ENCODE measurements around the gene LRP3. TPM values are rescaled to one million over a fixed set of nuclear protein-coding genes. Genes with fewer than 3 reads are reported as not detected.

Gene LRP3
- polyA plus RNA-seq, 1 of the 3 experiments (the other 2 are of a cell fraction): 8.2 TPM

- H3F3A ChIP-seq (replicated peaks; ENCODE audit: insufficient read depth): no peaks in the 10 kb centered on the region
- H2AFZ ChIP-seq (ENCODE audit: low read depth): no peak overlapping the region
- H3K4me1 ChIP-seq (ENCODE audit: control insufficient read depth in 1 of 2, insufficient read depth in 2 of 2, low read depth in 1 of 2, low read length in 1 of 2): no peaks in the 10 kb centered on the region; a peak in 1 of 4 replicates
- WGBS (ENCODE audit: low lambda C conversion rate): 88% methylated on average over 6 of the region's 6 CpGs
- H3K36me3 ChIP-seq (replicated peaks in 1 of 2; ENCODE audit: control insufficient read depth in 1 of 2, insufficient read depth in 2 of 2, low read length in 1 of 2): no peaks in the 10 kb centered on the region
- POLR2A ChIA-PET: no interaction called here
- no peak overlapping the region for H3K4me3 ChIP-seq (ENCODE audit: low read depth in 2 of 2, low read length in 1 of 2)
- no peaks in the 10 kb centered on the region for H3K9me3 ChIP-seq
- H3K79me2 ChIP-seq (ENCODE audit: insufficient read depth): no peaks in the 10 kb centered on the region
- CTCF ChIA-PET: interaction anchor here (1.0 to 6.2 kb wide), 5 partner anchors 19 to 34 kb away, joined by 3 to 30 read pairs (median 3); no protein-coding TSS in a partner anchor
- no peak for DNase-seq
- no peaks in the 10 kb centered on the region for H3K27me3 ChIP-seq (ENCODE audit: insufficient read depth)
- H3K9ac ChIP-seq: no peak overlapping the region
- TF ChIP-seq, protein P1, sequence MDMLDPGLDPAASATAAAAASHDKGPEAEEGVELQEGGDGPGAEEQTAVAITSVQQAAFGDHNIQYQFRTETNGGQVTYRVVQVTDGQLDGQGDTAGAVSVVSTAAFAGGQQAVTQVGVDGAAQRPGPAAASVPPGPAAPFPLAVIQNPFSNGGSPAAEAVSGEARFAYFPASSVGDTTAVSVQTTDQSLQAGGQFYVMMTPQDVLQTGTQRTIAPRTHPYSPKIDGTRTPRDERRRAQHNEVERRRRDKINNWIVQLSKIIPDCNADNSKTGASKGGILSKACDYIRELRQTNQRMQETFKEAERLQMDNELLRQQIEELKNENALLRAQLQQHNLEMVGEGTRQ (IDR thresholded peaks at IDR 0.05; ENCODE audit: borderline replicate concordance, low read depth, low read length): no peak
- TF ChIP-seq TCF12 (IDR thresholded peaks at IDR 0.05): no peak
- TF ChIP-seq, protein P2, sequence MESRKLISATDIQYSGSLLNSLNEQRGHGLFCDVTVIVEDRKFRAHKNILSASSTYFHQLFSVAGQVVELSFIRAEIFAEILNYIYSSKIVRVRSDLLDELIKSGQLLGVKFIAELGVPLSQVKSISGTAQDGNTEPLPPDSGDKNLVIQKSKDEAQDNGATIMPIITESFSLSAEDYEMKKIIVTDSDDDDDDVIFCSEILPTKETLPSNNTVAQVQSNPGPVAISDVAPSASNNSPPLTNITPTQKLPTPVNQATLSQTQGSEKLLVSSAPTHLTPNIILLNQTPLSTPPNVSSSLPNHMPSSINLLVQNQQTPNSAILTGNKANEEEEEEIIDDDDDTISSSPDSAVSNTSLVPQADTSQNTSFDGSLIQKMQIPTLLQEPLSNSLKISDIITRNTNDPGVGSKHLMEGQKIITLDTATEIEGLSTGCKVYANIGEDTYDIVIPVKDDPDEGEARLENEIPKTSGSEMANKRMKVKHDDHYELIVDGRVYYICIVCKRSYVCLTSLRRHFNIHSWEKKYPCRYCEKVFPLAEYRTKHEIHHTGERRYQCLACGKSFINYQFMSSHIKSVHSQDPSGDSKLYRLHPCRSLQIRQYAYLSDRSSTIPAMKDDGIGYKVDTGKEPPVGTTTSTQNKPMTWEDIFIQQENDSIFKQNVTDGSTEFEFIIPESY (IDR thresholded peaks at IDR 0.05; ENCODE audit: borderline replicate concordance, low read depth): no peak
- no peak for TF ChIP-seq MXI1 (IDR thresholded peaks at IDR 0.05; ENCODE audit: low read depth, low read length)
- no peak for TF ChIP-seq RXRA (IDR thresholded peaks at IDR 0.05; ENCODE audit: borderline replicate concordance, low read depth)
- H4K20me1 ChIP-seq (ENCODE audit: insufficient read depth): no peaks in the 10 kb centered on the region
- H3K9me2 ChIP-seq: no peaks in the 10 kb centered on the region
- H3K27ac ChIP-seq (ENCODE audit: low read depth in 2 of 2, low read length in 1 of 2): no peak overlapping the region
- no peak overlapping the region for H3K4me2 ChIP-seq
Observed at GRCh38 chr19:33158365-33158764, 35.8 kb upstream of the LRP3 start.

- Histone ChIP-seq H3K79me2 (ENCODE audit: insufficient read depth) (no peaks in the 10 kb centered on the region), H3K9ac (no peak overlapping the region), H3F3A (replicated peaks; ENCODE audit: insufficient read depth) (no peaks in the 10 kb centered on the region), H3K4me3 (ENCODE audit: low read depth in 2 of 2, low read length in 1 of 2) (no peak overlapping the region), H3K4me1 (ENCODE audit: control insufficient read depth in 1 of 2, insufficient read depth in 2 of 2, low read depth in 1 of 2, low read length in 1 of 2) (no peaks in the 10 kb centered on the region; a peak in 1 of 4 replicates), H4K20me1 (ENCODE audit: insufficient read depth) (no peaks in the 10 kb centered on the region), H2AFZ (ENCODE audit: low read depth) (no peak overlapping the region), H3K9me2 (no peaks in the 10 kb centered on the region), H3K27me3 (ENCODE audit: insufficient read depth) (no peaks in the 10 kb centered on the region), H3K36me3 (replicated peaks in 1 of 2; ENCODE audit: control insufficient read depth in 1 of 2, insufficient read depth in 2 of 2, low read length in 1 of 2) (no peaks in the 10 kb centered on the region), H3K9me3 (no peaks in the 10 kb centered on the region), H3K27ac (ENCODE audit: low read depth in 2 of 2, low read length in 1 of 2) (no peak overlapping the region), H3K4me2 (no peak overlapping the region)
- ChIA-PET POLR2A (interaction anchor here (1.2 kb wide), 1 partner anchor 18 kb away, joined by 4 read pairs; no protein-coding TSS in a partner anchor), CTCF (interaction anchor here (0.8 to 6.2 kb wide), 3 partner anchors 15 to 25 kb away, joined by 3 to 30 read pairs (median 7); no protein-coding TSS in a partner anchor)
- TF ChIP-seq RCOR1 (IDR thresholded peaks at IDR 0.05; ENCODE audit: low read length) (no peak), MEF2A (IDR thresholded peaks at IDR 0.05; ENCODE audit: borderline replicate concordance, low read depth) (no peak), TAF1 (IDR thresholded peaks at IDR 0.05; ENCODE audit: borderline replicate concordance, low read depth, low read length) (no peak), RXRA (IDR thresholded peaks at IDR 0.05; ENCODE audit: borderline replicate concordance, low read depth) (no peak), EP300 (IDR thresholded peaks at IDR 0.05; ENCODE audit: borderline replicate concordance in 1 of 2, low read depth in 1 of 2, low read length in 1 of 2) (no peak), ELF1 (IDR thresholded peaks at IDR 0.05) (no peak), POLR2AphosphoS5 (IDR thresholded peaks at IDR 0.05; ENCODE audit: low read depth, low read length) (no peak), TCF12 (IDR thresholded peaks at IDR 0.05) (no peak)
- TF ChIP-seq, protein P3, sequence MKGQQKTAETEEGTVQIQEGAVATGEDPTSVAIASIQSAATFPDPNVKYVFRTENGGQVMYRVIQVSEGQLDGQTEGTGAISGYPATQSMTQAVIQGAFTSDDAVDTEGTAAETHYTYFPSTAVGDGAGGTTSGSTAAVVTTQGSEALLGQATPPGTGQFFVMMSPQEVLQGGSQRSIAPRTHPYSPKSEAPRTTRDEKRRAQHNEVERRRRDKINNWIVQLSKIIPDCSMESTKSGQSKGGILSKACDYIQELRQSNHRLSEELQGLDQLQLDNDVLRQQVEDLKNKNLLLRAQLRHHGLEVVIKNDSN (IDR thresholded peaks at IDR 0.05; ENCODE audit: borderline replicate concordance, low read depth): no peak
- 95% methylated on average over 4 of the region's 4 CpGs for WGBS (ENCODE audit: low lambda C conversion rate)
- no peak for DNase-seq
Observed at GRCh38 chr19:33159149-33159548, 35.0 kb upstream of the LRP3 start.

Data from SK-N-SH (cell line).